ENCODE results near the gene ILF2. TPM values are rescaled to one million over a fixed set of nuclear protein-coding genes. Genes with fewer than 3 reads are reported as not detected.

Gene ILF2
- total RNA-seq, 1 donor from 2014 or later: 114 TPM

- TF ChIP-seq, protein P1, sequence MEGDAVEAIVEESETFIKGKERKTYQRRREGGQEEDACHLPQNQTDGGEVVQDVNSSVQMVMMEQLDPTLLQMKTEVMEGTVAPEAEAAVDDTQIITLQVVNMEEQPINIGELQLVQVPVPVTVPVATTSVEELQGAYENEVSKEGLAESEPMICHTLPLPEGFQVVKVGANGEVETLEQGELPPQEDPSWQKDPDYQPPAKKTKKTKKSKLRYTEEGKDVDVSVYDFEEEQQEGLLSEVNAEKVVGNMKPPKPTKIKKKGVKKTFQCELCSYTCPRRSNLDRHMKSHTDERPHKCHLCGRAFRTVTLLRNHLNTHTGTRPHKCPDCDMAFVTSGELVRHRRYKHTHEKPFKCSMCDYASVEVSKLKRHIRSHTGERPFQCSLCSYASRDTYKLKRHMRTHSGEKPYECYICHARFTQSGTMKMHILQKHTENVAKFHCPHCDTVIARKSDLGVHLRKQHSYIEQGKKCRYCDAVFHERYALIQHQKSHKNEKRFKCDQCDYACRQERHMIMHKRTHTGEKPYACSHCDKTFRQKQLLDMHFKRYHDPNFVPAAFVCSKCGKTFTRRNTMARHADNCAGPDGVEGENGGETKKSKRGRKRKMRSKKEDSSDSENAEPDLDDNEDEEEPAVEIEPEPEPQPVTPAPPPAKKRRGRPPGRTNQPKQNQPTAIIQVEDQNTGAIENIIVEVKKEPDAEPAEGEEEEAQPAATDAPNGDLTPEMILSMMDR (IDR thresholded peaks at IDR 0.05; ENCODE audit: insufficient read depth, low read length, severe bottlenecking): no peak
- H3K4me3 ChIP-seq (ENCODE audit: low read depth, low read length): no peak overlapping the region
- H3K27me3 ChIP-seq (ENCODE audit: control insufficient read depth, insufficient read depth, low read length): no peaks in the 10 kb centered on the region
- DNase-seq (ENCODE audit: low read depth) (no peak), FAIRE-seq (no peak)
- H3K36me3 ChIP-seq (ENCODE audit: control insufficient read depth, insufficient read depth, low read length): peaks cover 38% of the 10 kb centered on the region
These were observed 3.4 kb downstream of the ILF2 start for GRCh38 chr1:153667439-153667838.

DNA sequence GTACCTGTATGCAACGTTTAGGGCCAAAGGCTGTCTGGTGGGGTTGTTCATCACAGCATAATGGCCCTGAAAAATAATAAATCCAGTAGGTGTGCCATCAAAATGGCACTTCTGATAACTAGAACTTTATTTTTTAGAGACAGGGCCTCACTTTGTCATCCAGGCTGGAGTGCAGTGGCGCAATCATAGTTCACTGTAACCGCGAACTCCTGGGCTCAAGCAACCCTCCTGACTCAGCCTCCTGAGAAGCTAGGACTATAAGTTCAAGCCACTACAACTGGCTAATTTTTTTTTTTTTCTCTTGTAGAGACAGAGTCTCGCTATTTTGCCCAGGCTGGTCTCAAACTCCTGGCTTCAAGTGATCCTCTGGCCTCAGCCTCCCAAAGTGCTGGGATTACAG, 7.6 kb downstream of the ILF2 start:
- peaks cover 42% of the 10 kb centered on the region for H3K36me3 ChIP-seq (ENCODE audit: control insufficient read depth, insufficient read depth, low read length)
- no peak overlapping the region for H3K4me3 ChIP-seq (ENCODE audit: low read depth, low read length)
- H3K27me3 ChIP-seq (ENCODE audit: control insufficient read depth, insufficient read depth, low read length): no peaks in the 10 kb centered on the region
- TF ChIP-seq, protein P1 (IDR thresholded peaks at IDR 0.05; ENCODE audit: insufficient read depth, low read length, severe bottlenecking): no peak
- DNase-seq (ENCODE audit: low read depth): peak; percentile 20
- FAIRE-seq: no peak

DNA sequence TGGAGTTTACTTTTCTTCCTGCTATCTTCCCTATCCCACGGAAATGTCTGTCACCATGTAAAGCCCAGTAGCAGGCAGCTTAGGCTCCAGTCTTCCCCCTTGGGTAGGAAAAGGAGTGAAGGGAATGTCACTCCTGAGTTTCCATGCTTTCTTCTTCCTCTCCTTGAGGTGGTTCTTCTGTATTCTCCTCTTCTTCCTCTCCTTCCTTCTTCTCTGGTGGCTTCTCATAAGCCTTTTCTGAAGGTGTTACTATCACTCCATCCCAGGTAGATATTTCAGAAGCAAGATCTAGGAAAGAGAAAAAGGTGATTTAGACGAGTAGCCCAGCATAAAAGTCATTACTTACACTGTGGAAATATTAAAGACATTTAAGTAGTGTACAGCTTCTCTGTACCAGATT, 8.5 kb downstream of the ILF2 start:
- FAIRE-seq: no peak
- no peak for DNase-seq (ENCODE audit: low read depth)
- no peak overlapping the region for H3K4me3 ChIP-seq (ENCODE audit: low read depth, low read length)
- TF ChIP-seq, protein P1 (IDR thresholded peaks at IDR 0.05; ENCODE audit: insufficient read depth, low read length, severe bottlenecking): no peak
- H3K36me3 ChIP-seq (ENCODE audit: control insufficient read depth, insufficient read depth, low read length): peaks cover 37% of the 10 kb centered on the region
- H3K27me3 ChIP-seq (ENCODE audit: control insufficient read depth, insufficient read depth, low read length): no peaks in the 10 kb centered on the region

DNA sequence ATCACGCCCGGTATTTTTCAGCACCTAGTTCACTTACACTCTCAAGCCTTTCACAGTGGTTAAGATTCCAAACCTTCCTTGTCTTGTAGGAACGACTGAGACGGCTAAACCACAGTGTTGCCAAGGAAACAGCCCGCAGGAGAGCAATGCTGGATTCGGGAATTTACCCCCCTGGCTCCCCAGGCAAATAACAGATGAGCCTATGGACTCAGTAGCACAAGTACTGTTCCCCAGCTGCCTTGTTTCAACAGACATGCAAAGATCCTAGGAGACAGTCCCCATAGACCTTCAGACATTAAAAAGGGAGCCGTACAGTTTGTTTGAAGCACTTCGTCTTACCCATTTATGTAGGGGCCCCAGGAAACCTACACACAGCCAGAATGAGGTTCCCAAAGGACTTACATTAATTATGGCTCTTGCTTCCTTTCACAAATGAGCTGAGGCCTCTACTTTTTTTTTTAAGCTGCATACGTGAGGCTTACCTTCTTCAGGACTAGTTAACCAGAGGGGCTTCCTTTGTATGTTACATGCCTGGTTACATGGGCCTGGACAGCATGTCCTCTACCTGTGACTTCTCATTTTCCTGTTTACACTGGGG, 9.6 kb downstream of the ILF2 start:
- TF ChIP-seq, protein P1 (IDR thresholded peaks at IDR 0.05; ENCODE audit: insufficient read depth, low read length, severe bottlenecking): no peak
- H3K4me3 ChIP-seq (ENCODE audit: low read depth, low read length): no peak overlapping the region
- no peak for DNase-seq (ENCODE audit: low read depth)
- FAIRE-seq: no peak
- no peaks in the 10 kb centered on the region for H3K27me3 ChIP-seq (ENCODE audit: control insufficient read depth, insufficient read depth, low read length)
- peaks cover 30% of the 10 kb centered on the region for H3K36me3 ChIP-seq (ENCODE audit: control insufficient read depth, insufficient read depth, low read length)

DNA sequence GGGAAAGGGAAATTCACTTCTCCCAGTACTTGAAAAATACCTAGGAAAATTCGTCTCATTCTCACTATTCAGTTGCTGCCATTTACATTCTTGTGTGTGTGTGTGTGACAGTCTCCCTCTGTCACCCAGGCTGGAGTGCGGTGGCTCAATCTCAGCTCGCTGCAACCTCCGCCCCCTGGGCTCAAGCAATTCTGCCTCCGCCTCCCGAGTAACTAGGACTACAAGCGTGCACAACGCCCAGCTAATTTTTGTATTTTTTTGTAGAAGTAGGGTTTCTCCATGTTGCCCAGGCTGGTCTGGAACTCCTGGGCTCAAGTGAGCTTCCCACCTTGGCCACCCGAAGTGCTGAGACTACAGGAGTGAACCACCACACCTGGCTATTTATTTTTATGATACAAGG, 11.1 kb downstream of the ILF2 start:
- Histone ChIP-seq H3K4me3 (ENCODE audit: low read depth, low read length) (peak overlapping the region; percentile 72), H3K36me3 (ENCODE audit: control insufficient read depth, insufficient read depth, low read length) (peaks cover 20% of the 10 kb centered on the region), H3K27me3 (ENCODE audit: control insufficient read depth, insufficient read depth, low read length) (no peaks in the 10 kb centered on the region)
- FAIRE-seq: no peak
- TF ChIP-seq, protein P1 (IDR thresholded peaks at IDR 0.05; ENCODE audit: insufficient read depth, low read length, severe bottlenecking): no peak
- DNase-seq (ENCODE audit: low read depth): no peak

DNA sequence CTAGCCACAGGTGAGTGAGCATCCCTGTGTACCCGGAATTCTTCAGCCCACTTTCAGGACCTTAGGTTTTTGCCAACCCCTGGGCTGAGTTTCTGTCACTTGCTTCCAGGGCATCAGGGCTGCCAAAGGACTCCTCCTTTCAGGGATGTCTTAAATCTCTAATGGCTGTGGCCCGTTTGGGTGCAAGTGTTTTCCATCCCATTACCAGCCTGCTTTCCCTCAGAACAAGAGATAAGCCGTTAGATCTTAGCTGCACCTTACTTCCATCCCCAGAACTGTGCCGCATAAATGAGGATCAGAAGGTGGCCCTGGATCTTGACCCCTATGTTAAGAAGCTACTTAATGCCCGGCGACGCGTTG, 11.6 kb downstream of the ILF2 start:
- no peak for FAIRE-seq
- peak overlapping the region; percentile 72 for H3K4me3 ChIP-seq (ENCODE audit: low read depth, low read length)
- peaks cover 18% of the 10 kb centered on the region for H3K36me3 ChIP-seq (ENCODE audit: control insufficient read depth, insufficient read depth, low read length)
- TF ChIP-seq, protein P1 (IDR thresholded peaks at IDR 0.05; ENCODE audit: insufficient read depth, low read length, severe bottlenecking): no peak
- H3K27me3 ChIP-seq (ENCODE audit: control insufficient read depth, insufficient read depth, low read length): no peaks in the 10 kb centered on the region
- no peak for DNase-seq (ENCODE audit: low read depth)
